Measurements from ENCODE around the gene SCAP.

GRCh38 chr3:47425959-47426358, 49.8 kb downstream of the SCAP start:
- TF ChIP-seq EZH2 (IDR thresholded peaks at IDR 0.05; ENCODE audit: borderline replicate concordance, insufficient read depth, low read depth, low read length, poor library complexity, severe bottlenecking), result no peak
- TF ChIP-seq CTCF (IDR thresholded peaks at IDR 0.05), result no peak

Measured in B cell (primary cell).